ENCODE data around the gene PEX11B.

Gene PEX11B, protein sequence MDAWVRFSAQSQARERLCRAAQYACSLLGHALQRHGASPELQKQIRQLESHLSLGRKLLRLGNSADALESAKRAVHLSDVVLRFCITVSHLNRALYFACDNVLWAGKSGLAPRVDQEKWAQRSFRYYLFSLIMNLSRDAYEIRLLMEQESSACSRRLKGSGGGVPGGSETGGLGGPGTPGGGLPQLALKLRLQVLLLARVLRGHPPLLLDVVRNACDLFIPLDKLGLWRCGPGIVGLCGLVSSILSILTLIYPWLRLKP

GRCh38 chr1:145918144-145918991 lies at the start of gene PEX11B:
Gene PEX11B (minus strand): TSS chr1:145918717. CDS start chr1:145918688, 29 bp downstream.
- peak; percentile 90 for DNase-seq (ENCODE audit: low spot score)

GRCh38 chr1:145967288-145967687 lies 48.8 kb upstream of the PEX11B start:
- DNase-seq (ENCODE audit: low spot score): no peak

- DNase-seq (ENCODE audit: low spot score): no peak
These were observed 46.7 kb upstream of the PEX11B start for GRCh38 chr1:145965119-145965744.

DNA sequence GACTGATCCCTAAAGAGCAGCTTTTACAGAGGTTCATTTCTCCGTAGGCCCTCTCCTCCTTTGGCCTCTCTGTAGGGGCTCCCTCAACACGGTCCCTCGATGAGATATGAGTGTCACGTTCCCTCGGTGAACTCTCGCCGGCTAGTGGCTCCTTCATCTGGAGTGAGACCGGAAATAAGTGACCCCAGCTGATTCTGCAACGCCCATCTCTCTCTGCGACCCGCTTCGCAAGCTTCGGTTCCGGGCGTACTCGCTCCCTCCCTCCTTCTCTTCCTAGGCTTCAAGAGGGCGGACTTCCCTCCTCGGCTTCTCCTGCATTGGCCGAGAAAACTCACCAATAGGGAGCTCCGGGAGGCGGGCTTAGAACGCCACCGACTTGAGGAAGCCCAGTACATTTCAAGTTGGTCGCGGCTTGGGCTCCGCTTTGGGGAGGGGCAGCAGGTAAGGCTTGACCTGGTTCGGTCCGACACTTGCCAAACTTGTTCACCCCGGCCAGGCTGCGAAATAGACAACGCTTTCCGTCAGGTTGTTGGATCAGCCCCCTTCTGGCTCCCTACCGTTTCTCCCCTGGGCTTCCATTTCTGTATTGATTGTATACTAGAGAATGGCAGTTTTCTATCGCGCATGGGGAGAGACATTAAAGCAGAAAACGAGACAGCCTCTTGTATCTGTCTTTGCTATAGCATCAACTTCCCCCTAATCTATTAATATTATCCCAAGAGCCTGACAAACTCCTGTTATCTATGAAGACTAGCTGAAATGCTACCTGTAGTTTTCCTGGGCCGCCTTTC lies 46.0 kb upstream of the PEX11B start, which contains the start of the genes ANKRD34A and POLR3GL:
Gene ANKRD34A, minus strand, starts transcription at position 248 of the 791 bp plus-strand sequence. CDS start 2,816 bp downstream, outside the sequence.
Gene POLR3GL, plus strand, starts transcription at position 363 of the 791 bp plus-strand sequence. CDS start 10,176 bp downstream, outside the sequence.
- DNase-seq (ENCODE audit: low spot score): peak; percentile 94

GRCh38 chr1:145963265-145964019 lies 44.9 kb upstream of the PEX11B start:
- no peak for DNase-seq (ENCODE audit: low spot score)

DNA sequence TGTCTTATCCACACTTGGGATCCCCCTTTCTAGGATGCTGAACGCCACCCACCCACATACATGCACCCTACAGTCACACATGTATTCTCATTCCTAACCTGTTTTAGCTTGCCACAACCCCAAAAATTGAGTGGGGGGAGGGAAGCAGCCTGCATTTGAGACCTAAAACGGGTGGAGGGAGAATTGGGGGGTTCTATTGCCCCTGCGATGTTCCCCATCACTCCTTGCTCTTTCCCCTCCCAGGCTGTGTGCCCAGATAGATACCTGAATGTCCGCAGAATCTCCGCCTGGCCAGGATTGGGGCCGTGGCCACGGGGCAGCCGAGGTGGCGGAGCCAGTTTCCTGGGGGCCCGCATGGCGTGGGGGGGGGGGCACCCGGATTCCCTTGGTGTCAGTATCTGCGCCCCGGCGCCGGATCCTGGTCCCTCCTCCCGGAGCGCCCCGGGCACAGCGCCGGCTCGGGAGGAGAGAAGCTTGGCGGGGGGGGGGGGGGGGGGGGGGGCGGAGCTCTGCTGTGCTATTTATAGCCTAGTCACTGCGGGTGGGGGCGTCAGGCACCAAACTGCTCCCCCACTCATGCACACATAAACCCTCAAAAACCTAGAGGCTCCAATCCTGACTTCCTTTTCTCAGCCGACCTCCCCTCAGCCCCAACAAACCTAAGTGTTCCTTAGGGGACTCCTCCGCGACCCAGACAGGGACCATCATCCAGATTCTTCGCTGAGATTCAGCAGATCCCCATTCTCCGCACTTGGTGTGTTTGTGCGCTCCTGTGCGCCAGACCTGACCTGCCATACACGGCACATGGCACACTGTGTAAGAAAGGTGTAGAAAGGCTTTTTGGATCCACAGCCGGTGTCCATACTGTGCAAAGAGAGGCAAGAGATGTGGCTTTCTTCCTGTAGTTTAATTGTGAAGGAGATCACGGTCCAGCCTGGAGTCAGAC lies 43.9 kb upstream of the PEX11B start:
- no peak for DNase-seq (ENCODE audit: low spot score)

GRCh38 chr1:145961425-145962156 lies 43.1 kb upstream of the PEX11B start:
- no peak for DNase-seq (ENCODE audit: low spot score)

GRCh38 chr1:145961109-145961424 lies 42.5 kb upstream of the PEX11B start:
- no peak for DNase-seq (ENCODE audit: low spot score)

GRCh38 chr1:145960468-145961108 lies 42.1 kb upstream of the PEX11B start:
- no peak for DNase-seq (ENCODE audit: low spot score)

DNA sequence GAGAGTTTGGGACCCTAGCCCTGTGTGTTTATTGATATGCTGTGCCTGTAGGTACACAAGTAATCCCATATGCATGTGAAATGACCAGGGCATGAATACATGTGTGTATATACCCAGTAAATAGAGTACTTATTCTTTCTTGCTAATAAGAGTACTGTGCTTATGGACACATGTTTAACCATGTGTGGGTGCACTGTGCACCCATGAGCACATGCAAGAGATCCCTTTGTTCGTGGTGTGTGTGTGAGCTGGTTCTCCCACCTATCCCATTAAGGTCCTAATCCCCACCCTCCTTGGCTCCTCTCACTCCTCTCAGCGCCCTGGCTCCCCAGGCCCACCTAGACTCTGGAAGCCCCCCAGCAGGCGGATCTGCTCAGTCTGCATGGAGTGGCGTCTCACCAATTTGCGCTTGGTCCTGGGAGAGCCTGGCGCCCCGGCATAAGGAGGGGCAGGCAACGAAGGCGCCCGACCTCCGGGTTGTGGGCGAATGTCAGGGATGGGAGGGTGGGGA lies 41.5 kb upstream of the PEX11B start:
- DNase-seq (ENCODE audit: low spot score): no peak

DNA sequence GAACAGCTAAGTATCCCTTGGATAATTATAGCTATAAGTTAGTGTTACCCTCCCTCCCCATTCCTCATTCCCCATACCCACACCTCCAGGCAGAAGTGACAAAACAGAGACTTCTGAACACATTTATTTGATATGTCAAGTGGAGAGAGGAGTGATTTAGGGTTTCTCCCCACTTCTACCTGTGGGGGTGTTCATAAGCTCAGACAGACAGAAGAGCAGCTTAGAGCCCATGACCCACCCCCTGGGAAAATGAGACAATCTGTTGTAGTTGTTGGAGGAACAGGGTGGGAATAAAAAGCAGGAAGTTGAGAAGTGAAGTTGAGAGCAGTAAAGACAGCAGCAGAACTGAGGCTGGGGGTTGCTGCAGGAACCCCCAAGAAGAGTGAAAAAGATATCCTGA lies 40.8 kb upstream of the PEX11B start:
- DNase-seq (ENCODE audit: low spot score): no peak

- DNase-seq (ENCODE audit: low spot score): no peak
These were observed 40.2 kb upstream of the PEX11B start for GRCh38 chr1:145958734-145959133.

- peak; percentile 97 for DNase-seq (ENCODE audit: low spot score)
These were observed 39.2 kb upstream of the PEX11B start, which contains the start of gene LIX1L for GRCh38 chr1:145957443-145958319. Gene LIX1L (minus strand): TSS chr1:145958017. CDS start chr1:145957927, 90 bp downstream.

- no peak for DNase-seq (ENCODE audit: low spot score)
These were observed 38.4 kb upstream of the PEX11B start for GRCh38 chr1:145956781-145957442.

DNA sequence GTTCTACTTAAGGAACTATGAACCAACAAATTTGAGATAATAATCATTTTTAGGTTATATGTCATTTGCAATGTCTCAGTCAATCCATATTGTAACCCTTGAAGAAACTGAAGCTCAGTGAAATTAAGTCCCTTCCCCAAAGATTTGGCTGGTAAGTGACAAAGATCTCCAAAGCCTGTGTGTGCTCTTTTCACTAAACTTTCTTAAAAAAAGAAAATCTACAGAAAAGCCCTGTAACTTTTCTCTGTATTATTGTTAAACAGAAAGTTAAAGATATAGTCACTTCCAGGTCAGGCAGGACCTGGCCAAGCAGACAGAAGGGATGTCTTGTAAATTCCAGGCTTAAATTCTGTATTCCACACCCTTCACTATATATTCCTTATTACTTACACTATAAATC lies 37.8 kb upstream of the PEX11B start:
- DNase-seq (ENCODE audit: low spot score): no peak

GRCh38 chr1:145955436-145955835 lies 36.9 kb upstream of the PEX11B start:
- no peak for DNase-seq (ENCODE audit: low spot score)

DNA sequence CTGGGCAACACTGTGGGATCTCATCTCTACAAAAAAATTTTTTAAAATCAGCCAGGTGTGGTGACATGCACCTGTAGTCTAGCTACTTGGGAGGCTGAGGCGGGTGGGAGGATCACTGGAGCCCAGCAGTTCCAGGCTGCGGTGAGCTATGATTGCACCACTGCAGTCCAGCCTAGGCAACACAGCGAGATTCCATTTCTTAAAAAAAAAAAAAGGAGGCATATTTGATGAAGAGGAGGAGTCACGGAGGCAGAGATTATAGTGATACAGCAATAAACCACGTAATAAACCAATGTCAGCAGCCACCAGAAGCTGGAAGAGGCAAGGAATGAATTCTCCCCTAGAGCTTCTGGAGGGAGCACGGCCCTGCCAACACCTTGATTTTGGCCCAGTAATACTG lies 35.3 kb upstream of the PEX11B start:
- DNase-seq (ENCODE audit: low spot score): no peak

All from hematopoietic multipotent progenitor cell treated with erythropoietin and hydrocortisone succinate and interleukin-3 and kit ligand, for 15 days (in vitro differentiated cells).